Stimulated activated CD8-positive, alpha-beta memory T cell treated with anti-CD3 and anti-CD28 coated beads, Interleukin-7, amount 100 ng/mL, for 24 hours (primary cell): Measurements from ENCODE around the gene GADD45B.
"Not testable (repeated sequence)": the region's sequence is repeated elsewhere in the genome, so short reads cannot be mapped to it uniquely, and the experiment has no call there.

Experiments used
- DNase-seq: peaks from one replicate; pipeline ENCODE4 v3.0.0-alpha.2; 2020; ENCODE audit warnings: low read depth

The GADD45B gene

GRCh38 chr19:2488405-2488941, 12.5 kb downstream of the GADD45B start:
- DNase-seq = no peak

DNA sequence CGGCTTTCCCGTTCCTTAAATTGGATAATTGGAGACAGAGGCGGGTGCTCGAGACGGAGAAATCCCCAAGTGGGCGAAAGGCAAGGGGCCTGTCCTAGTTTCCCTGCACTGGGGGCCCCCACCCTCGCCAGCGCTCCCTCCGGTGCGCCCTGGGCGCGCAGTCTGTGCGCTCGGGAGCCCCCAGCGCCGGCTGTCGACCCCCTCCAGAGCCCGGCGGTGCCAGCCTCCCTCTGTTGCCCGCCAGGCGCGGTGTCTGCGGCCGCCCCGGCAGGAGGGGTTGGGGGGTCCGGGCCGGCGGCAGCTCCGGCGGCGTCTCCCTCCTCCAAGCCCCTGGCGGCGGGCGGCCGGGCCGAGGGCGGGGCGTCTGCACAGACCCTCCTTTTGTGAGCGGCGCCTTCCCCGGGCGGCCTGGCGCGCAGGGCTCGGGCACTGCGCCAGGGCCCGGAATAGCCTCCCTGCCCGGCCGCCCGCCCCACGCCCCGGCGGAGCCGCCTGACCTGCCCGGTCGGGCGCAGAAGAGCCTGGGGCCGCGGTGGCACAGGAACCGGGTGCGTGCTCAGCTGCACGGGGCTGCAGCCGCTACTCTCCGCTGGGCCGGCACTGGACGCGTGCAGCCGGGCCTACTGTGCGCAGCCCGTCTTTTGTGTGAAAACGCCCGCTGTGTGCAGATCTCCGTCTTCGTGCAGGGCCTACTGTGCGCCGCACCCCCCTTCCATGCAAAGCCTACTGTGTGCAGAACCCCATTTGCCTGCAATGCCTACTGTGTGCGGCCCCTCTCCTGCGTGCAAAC, 13.2 kb downstream of the GADD45B start:
- DNase-seq = no peak

GRCh38 chr19:2490659-2491058, 14.7 kb downstream of the GADD45B start:
- DNase-seq = no peak

GRCh38 chr19:2491130-2491801, 15.3 kb downstream of the GADD45B start:
- no peak for DNase-seq

GRCh38 chr19:2492870-2493269, 16.9 kb downstream of the GADD45B start:
- no peak for DNase-seq

- DNase-seq = not testable (repeated sequence)
Measured at GRCh38 chr19:2493448-2493847, 17.5 kb downstream of the GADD45B start.

DNA sequence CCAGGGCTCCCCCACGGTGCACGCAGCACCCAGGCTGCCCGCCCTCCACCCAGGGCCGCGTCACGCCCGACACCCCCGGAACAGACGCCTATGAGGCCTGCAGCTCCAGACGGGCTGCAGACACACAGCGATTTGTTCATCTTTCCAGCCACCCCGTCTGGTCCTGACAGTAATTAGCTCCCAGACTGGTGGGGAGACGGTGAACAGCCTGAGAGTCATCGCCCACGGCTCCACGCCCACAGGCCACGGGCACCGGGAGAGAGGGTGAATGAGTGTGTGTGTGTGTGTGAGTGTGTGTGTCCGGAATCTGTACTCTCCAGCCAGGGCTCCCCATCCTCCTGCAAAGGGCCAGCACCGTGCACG, 18.1 kb downstream of the GADD45B start:
- no peak for DNase-seq

GRCh38 chr19:2494447-2495129, 18.7 kb downstream of the GADD45B start:
- no peak for DNase-seq

DNA sequence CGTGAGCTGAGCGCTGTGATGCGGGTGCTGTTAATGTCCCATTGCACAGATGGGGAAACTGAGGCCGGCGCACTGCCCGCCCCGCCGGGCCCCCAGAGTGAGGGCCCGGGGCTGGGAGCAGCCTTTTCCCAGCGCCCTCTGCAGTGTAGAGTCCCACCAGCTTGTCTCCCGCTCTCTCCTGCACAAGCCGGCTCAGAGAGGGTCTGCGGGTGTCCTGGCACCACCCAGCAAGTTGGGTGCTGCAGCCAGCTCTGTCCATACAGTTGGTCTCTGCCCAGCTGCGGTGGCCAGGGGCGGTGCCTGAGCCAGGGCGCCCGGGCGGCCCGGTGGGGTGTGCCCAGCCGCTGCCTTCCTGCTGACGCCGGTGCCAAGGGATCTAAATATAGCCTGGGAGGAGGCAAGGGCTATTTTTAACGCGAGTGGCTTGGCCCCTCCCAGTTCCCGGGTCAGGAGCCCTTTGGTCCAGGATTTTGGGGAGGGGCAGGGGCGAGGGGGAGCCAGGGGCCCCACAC, 19.3 kb downstream of the GADD45B start:
- DNase-seq = no peak

- no peak for DNase-seq
Measured at GRCh38 chr19:2495651-2496316, 19.9 kb downstream of the GADD45B start.

DNA sequence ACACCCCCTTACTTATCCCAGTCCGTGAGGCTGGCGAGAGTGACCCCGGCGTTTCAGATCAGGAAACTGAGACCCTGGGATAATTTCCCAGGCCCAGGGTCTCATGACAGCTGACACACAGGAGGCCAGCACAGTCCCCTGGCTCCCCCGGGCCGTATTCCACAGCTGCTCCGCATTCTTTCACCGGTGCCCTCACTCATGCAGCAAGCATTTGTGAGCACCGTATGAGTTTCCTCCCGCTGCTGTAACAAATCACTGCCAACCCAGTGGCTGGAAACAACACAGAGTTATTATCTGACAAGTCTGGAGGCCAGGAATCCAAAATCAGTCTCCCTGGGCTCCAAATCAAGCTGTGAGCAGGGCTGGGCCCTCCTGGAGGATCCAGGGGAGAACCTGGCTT, 21.3 kb downstream of the GADD45B start:
- DNase-seq = no peak

DNA sequence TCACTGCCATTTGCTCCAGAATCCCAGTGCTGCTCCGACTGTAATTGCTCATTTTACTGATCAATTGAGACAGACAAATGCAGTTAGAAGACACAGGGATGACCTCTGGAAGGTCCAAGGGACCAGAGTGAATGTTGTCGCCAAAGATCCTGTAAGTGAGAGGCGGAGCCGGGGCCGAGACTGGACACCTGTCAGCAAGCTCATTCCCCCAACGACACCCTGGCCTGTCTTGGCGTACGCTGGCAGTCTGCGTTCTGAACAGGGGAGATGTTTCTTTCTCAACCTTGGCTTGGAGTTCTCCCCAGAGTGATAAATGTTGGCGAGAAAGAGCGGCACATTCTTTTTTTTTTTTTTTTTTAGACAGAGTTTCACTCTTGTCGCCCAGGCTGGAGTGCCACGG, 24.2 kb downstream of the GADD45B start:
- DNase-seq = no peak

DNA sequence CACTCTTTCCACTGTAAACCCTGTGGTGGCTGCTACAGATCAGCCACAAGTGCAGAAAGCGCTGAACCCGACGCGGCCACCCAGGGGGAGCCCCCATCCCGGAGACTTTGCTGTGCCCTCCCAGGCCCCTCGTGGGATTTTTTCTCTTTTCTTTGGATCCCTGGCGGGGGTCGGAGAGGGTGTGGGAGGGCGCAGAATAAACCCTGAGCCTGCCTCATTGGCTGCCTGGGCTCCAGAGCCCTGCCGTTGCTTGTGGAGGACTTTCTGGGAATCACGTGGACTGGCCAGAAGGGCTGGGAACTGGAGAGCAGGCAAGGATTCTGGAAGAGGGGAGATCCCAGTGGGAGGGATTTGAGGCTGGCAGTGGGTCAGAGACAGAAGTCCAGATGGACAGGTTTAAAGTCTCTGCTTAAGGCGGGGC, 24.9 kb downstream of the GADD45B start:
- no peak for DNase-seq

DNA sequence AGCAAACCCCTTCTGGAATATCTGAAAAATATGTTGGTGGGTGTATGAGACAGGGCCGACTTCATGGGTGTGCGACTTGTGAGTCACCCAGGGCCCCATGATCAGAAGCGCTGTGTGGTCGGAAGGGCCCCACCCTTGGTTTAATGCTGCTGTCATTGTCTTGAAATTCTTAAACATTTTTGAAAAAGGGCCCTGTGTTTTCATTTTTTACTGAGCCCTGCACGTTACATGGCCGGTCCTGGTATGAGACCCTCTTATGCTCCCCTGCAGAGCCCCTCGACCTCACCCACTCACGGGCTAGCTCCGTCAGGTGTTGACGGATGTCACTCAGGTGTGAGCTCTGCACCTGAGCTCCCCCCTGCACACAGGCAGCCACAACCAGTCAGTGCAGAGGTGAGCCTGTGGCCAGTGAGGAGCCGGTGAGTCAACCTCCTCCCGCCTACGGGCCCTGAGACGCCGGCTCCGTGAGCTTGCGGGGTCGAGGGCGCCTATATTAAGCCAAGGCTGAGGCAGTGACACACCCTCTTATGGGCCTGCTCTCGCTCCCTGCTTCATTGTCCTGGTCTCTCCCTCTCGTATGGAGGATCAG, 27.7 kb downstream of the GADD45B start:
- DNase-seq = peak; percentile 46

GRCh38 chr19:2506656-2507055, 30.7 kb downstream of the GADD45B start:
- not testable (repeated sequence) for DNase-seq

DNA sequence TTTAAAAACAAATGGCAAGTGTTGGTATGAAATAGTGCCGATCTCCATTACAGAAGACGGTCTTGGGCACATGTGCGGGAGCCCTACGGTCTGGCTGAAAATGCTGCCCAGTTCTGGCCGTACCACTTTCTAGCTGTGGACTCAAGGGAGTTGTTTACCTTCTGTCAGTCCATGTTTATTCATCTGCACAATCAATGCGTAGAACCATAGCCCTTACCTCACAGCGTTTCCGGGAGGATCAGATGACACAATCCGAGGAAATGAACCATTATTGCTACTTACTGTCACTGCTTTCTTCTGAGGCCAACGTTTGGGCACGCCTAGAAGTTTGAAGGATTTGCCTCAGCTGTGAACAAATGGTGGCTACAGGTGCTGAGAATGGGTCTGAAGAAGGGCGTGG, 31.2 kb downstream of the GADD45B start:
- DNase-seq = no peak

DNA sequence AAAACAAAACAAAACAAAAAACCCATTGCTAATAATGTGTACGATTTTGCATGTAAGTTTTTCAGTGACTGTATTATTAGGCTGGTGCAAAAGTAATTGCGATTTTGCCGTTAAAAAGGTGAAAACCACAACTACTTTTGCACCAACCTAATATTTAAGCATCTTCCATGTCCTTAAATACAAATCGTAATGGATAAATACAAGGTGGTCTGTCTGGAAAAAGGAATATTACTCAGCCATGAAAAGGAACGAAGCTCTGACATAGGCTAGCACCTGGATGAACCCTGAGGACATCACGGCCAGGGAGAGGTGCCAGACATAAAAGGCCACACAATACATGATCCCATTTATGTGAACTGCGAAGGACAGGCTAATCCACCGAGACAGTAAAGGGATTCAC, 33.2 kb downstream of the GADD45B start:
- DNase-seq = no peak

DNA sequence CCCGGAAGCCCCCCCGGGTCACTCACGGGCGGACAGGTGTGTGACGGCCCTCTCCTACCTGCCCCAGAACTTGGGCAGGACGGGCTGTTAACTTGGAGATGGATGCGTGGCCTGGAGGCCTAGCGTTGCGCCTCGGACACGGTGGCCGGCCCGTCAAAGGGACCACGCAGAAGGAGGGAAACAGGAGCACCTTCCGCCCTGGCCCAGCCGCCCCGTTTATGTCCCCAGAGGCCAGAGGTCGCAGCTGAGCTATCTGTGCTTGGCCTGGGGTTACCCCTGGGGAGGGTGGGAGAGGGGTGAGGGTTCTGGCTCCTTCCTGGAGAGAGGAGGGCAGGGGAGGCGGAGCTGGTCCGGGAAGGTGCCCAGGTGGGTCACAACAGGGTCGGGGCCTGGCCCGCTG, 35.6 kb downstream of the GADD45B start:
- DNase-seq = no peak

DNA sequence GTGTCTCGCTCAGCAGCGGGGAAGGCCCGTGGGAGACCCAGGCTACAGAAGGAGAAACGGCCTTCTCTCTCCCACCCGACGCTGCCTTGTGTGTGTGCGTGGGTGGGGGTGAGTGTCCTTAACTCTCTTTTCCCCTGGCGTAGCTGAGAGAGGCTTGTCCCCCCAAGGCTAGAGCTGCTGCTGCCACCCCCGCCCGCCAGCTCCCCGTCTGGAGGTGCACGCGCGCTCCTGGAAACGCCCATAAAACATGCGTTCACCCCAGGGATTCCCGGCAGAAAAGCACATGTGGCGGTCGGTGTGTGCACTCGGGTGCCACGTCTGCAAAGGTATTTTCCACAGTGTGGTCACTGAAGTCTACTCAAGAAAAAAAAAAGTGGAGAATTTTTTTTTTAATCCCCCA, 36.1 kb downstream of the GADD45B start:
- DNase-seq = no peak

DNA sequence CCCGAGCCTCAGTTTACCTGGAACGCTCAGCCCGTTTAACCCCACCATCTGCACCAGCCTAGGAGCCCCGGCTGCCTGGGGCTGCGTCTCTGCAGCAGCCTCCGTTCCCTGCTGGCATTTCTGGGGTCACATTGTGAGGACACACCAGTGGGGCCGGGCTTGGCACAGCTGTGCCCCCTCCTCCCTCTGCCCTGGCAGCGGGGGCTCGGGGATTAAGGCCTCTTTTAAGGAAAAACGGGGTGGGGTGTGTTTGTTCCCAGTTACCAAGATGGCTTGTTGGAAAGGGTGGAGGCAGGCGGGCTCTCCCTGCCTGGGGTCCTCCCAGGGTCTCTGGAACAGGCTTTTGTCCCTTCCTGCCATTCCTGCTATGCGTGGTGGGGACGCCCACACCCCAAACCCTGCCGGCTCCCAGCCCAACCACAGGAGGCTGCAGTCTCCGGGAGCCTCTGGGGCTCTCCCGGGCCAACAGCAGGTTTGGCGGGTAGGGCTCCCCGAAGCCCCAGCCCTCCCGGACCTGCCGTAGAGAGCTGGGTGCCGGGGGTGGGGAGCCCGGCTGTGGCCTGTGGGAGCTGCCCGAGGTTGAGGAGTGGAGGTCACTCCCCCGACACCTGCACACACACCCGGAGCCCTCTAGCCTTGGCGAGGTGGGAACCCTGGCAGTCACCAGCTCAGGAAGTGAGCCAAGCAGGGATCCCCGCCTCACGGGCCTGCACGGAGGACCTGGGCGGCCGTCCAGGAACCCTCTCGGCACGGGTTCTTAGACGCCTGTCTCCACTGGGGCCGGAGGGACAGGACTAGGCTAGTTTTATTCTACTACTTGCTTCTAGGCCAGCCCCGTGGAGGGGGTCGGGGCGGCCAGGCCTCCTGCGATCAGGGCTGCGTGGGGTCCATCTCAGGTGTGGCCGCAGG, 36.9 kb downstream of the GADD45B start:
- no peak for DNase-seq
